HepG2 (cell line): ENCODE data around the gene PTS. TPM values are rescaled to one million over a fixed set of nuclear protein-coding genes. Genes with fewer than 3 reads are reported as not detected.

Source experiments
- CEBPB ChIP-seq: IDR thresholded peaks from 2 replicates; pipeline ENCODE4 v1.6.1; 2011; ENCODE audit warnings: low read depth, low read length, improper control_type of control experiment, borderline replicate concordance
- LCORL ChIP-seq, 2 experiments: fragments of 450-650 bp in 1 of 2; sonication (generic) in 1 of 2; formaldehyde crosslinking in 1 of 2; IDR thresholded peaks; 2 replicates each; pipeline versions ENCODE4 v1.5.0 to v1.6.1; 2017 to 2020; ENCODE audit warnings: antibody characterized with exemption in 1 of 2, missing genetic modification reagents in 1 of 2
- NR2F1 ChIP-seq, 2 experiments: fragments of 450-650 bp in 1 of 2; formaldehyde crosslinking in 1 of 2; IDR thresholded peaks; 2 replicates each; pipeline versions ENCODE4 v1.5.0 to v1.6.1; 2016 to 2020; ENCODE audit warnings: mild to moderate bottlenecking in 1 of 2, missing compliant biosample characterization in 1 of 2, missing genetic modification reagents in 1 of 2, moderate library complexity in 1 of 2
- PTBP1 ChIP-seq: fragments of 200-400 bp; formaldehyde crosslinking; IDR thresholded peaks from 2 replicates; pipeline ENCODE4 v1.6.1; 2018; ENCODE audit warnings: low read length, low read depth; ENCODE audit not compliant: poor library complexity, severe bottlenecking
- TARDBP ChIP-seq: sonication (generic); formaldehyde crosslinking; IDR thresholded peaks from 2 replicates; pipeline ENCODE4 v1.8.0; 2022; ENCODE audit warnings: mild to moderate bottlenecking, missing genetic modification reagents
- TBL1XR1 ChIP-seq: fragments of 150-350 bp; IDR thresholded peaks from 2 replicates; pipeline ENCODE4 v1.6.1; 2014; ENCODE audit warnings: borderline replicate concordance, low read length; ENCODE audit not compliant: partially characterized antibody
- YY1 ChIP-seq: IDR thresholded peaks from 2 replicates; pipeline ENCODE4 v1.6.1; 2011; ENCODE audit warnings: low read length, low read depth, moderate library complexity, mild to moderate bottlenecking; ENCODE audit not compliant: insufficient read depth, insufficient replicate concordance
- ZFP37 ChIP-seq: sonication (generic); formaldehyde crosslinking; IDR thresholded peaks from 2 replicates; pipeline ENCODE4 v1.4.0; 2020; ENCODE audit warnings: missing genetic modification reagents, borderline replicate concordance
- ZFP41 ChIP-seq: sonication (generic); formaldehyde crosslinking; IDR thresholded peaks from 2 replicates; pipeline ENCODE4 v1.4.0; 2020; ENCODE audit warnings: mild to moderate bottlenecking, missing genetic modification reagents, borderline replicate concordance
- ZNF329 ChIP-seq: sonication (generic); formaldehyde crosslinking; IDR thresholded peaks from 2 replicates; pipeline ENCODE4 v1.9.0; 2021; ENCODE audit warnings: low read depth, mild to moderate bottlenecking, missing genetic modification reagents
- ZNF484 ChIP-seq: sonication (generic); formaldehyde crosslinking; IDR thresholded peaks from 2 replicates; pipeline ENCODE4 v1.5.1; 2020; ENCODE audit warnings: mild to moderate bottlenecking, low read depth, missing genetic modification reagents, borderline replicate concordance
- ZSCAN20 ChIP-seq: sonication (generic); formaldehyde crosslinking; IDR thresholded peaks from 2 replicates; pipeline ENCODE4 v1.4.0; 2020; ENCODE audit warnings: missing genetic modification reagents, mild to moderate bottlenecking, borderline replicate concordance
- polyA plus RNA-seq, 8 experiments: library from polyadenylated mRNA; depleted of rRNA in 3 of 8; stranded (reverse) in 7 of 8; unstranded in 1 of 8; fragments of >200 nt; fragmentation: Illumina TruSeq in 4 of 8; extraction: Trizol in 4 of 8; gene quantifications; 2 replicates each; pipeline versions ENCODE4 v1.2.1 to v1.2.3, GENCODE V29; 2011 to 2016; ENCODE audit warnings: low read depth in 4 of 8, missing spikeins in 1 of 8, mixed read lengths in 1 of 8; ENCODE audit not compliant: insufficient read depth in 1 of 8
- total RNA-seq, 5 experiments: library from RNA; depleted of rRNA; stranded (reverse); fragments of >200 nt; fragmentation: Illumina TruSeq; extraction: Trizol; gene quantifications; 2 replicates each; pipeline ENCODE4 v1.2.3, GENCODE V29; 2016; ENCODE audit warnings: low read depth in 1 of 5
- TF ChIP-seq, protein P1 (sequence below): sonication (generic); formaldehyde crosslinking; IDR thresholded peaks from 2 replicates; pipeline ENCODE4 v1.5.1; 2020; ENCODE audit warnings: missing genetic modification reagents, mild to moderate bottlenecking, borderline replicate concordance
- TF ChIP-seq, protein P2 (sequence below): sonication (generic); formaldehyde crosslinking; IDR thresholded peaks from 2 replicates; pipeline ENCODE4 v1.5.0; 2020; ENCODE audit warnings: mild to moderate bottlenecking, missing genetic modification reagents

PTS gene
- total and polyA plus RNA-seq, 2 of the 13 experiments (the other 11 are each of a cell fraction or from before 2014, with no cell fraction given) = 33.6 to 49.3 TPM

DNA sequence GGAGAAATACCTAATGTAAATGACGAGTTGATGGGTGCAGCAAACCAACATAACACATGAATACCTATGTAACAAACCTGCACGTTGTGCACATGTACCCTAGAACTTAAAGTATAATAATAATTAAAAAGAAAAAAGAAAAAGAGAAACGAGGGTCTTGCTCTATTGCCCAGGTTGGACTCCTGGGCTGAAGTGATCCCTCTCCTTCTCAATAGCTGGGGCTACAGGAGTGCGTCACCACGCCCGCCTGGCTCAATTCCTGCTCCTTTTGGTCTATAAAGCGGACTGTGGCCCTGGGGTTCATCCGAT lies 521 bp upstream of the PTS start (continued):
- TF ChIP-seq, protein P1, sequence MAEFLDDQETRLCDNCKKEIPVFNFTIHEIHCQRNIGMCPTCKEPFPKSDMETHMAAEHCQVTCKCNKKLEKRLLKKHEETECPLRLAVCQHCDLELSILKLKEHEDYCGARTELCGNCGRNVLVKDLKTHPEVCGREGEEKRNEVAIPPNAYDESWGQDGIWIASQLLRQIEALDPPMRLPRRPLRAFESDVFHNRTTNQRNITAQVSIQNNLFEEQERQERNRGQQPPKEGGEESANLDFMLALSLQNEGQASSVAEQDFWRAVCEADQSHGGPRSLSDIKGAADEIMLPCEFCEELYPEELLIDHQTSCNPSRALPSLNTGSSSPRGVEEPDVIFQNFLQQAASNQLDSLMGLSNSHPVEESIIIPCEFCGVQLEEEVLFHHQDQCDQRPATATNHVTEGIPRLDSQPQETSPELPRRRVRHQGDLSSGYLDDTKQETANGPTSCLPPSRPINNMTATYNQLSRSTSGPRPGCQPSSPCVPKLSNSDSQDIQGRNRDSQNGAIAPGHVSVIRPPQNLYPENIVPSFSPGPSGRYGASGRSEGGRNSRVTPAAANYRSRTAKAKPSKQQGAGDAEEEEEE = no peak
- no peak for TF ChIP-seq ZSCAN20 (CRISPR knock-in tag)
- no peak for TF ChIP-seq LCORL (IDR thresholded peaks at IDR 0.05)
- TF ChIP-seq LCORL (CRISPR knock-in tag; IDR thresholded peaks at IDR 0.05) = no peak
- TF ChIP-seq PTBP1 = no peak
- peak; percentile 67 for TF ChIP-seq TARDBP (CRISPR knock-in tag)
- TF ChIP-seq ZNF329 (CRISPR knock-in tag) = no peak
- no peak for TF ChIP-seq ZFP41 (CRISPR knock-in tag)
- no peak for TF ChIP-seq YY1
- no peak for TF ChIP-seq CEBPB
- TF ChIP-seq TBL1XR1 = peak; percentile 10
- 0 out of 4 replicates have a peak, but pooled peaks of 1 of the 2 experiments have one; percentile 52 for TF ChIP-seq NR2F1 (CRISPR knock-in tag; IDR thresholded peaks at IDR 0.05)
- no peak for TF ChIP-seq ZNF484 (CRISPR knock-in tag)
- no peak for TF ChIP-seq ZFP37
- TF ChIP-seq, protein P2, sequence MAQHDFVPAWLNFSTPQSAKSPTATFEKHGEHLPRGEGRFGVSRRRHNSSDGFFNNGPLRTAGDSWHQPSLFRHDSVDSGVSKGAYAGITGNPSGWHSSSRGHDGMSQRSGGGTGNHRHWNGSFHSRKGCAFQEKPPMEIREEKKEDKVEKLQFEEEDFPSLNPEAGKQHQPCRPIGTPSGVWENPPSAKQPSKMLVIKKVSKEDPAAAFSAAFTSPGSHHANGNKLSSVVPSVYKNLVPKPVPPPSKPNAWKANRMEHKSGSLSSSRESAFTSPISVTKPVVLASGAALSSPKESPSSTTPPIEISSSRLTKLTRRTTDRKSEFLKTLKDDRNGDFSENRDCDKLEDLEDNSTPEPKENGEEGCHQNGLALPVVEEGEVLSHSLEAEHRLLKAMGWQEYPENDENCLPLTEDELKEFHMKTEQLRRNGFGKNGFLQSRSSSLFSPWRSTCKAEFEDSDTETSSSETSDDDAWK (CRISPR knock-in tag) = no peak
